NCI-H2171 (cell line): ENCODE results near the gene SDHB.
"Not testable (repeated sequence)": the region's sequence is repeated elsewhere in the genome, so short reads cannot be mapped to it uniquely, and the experiment has no call there.

Source experiments
- DNase-seq: peaks from one replicate; lab custom pipeline; 2025; lab: John Stamatoyannopoulos, UW

Gene SDHB

GRCh38 chr1:17075470-17076255 is 21.8 kb upstream of the SDHB start:
- DNase-seq = no peak

- no peak for DNase-seq
Measured at GRCh38 chr1:17071794-17072193, 18.0 kb upstream of the SDHB start.

- no peak for DNase-seq
Measured at GRCh38 chr1:17070163-17070525, 16.3 kb upstream of the SDHB start.

GRCh38 chr1:17069452-17070162 is 15.8 kb upstream of the SDHB start:
- no peak for DNase-seq

- DNase-seq = no peak
Measured at GRCh38 chr1:17068789-17069188, 15.0 kb upstream of the SDHB start.

- DNase-seq = no peak
Measured at GRCh38 chr1:17067465-17068240, 13.8 kb upstream of the SDHB start.

- no peak for DNase-seq
Measured at GRCh38 chr1:17067069-17067426, 13.2 kb upstream of the SDHB start.

GRCh38 chr1:17066361-17067068 is 12.7 kb upstream of the SDHB start:
- no peak for DNase-seq

GRCh38 chr1:17065666-17066065 is 11.8 kb upstream of the SDHB start:
- no peak for DNase-seq

GRCh38 chr1:17062751-17063150 is 8.9 kb upstream of the SDHB start:
- DNase-seq = not testable (repeated sequence)

GRCh38 chr1:17061892-17062291 is 8.1 kb upstream of the SDHB start:
- DNase-seq = no peak

- no peak for DNase-seq
Measured at GRCh38 chr1:17061486-17061885, 7.7 kb upstream of the SDHB start.

GRCh38 chr1:17060306-17060749 is 6.5 kb upstream of the SDHB start:
- no peak for DNase-seq

- peak; percentile 22 for DNase-seq
Measured at GRCh38 chr1:17059391-17060305, 5.8 kb upstream of the SDHB start.

GRCh38 chr1:17056551-17056950 is 2.7 kb upstream of the SDHB start:
- DNase-seq = no peak

GRCh38 chr1:17055801-17056200 is 2.0 kb upstream of the SDHB start:
- DNase-seq = no peak

- DNase-seq = no peak
Measured at GRCh38 chr1:17053086-17053684, 647 bp downstream of the SDHB start.

- no peak for DNase-seq
Measured at GRCh38 chr1:17052641-17053040, 1.2 kb downstream of the SDHB start.

GRCh38 chr1:17052038-17052437 is 1.8 kb downstream of the SDHB start:
- DNase-seq = no peak

GRCh38 chr1:17047924-17048323 is 5.9 kb downstream of the SDHB start:
- no peak for DNase-seq

GRCh38 chr1:17046334-17046657 is 7.5 kb downstream of the SDHB start:
- no peak for DNase-seq
